ENCODE data around the gene AKAP7.

The AKAP7 gene

DNA sequence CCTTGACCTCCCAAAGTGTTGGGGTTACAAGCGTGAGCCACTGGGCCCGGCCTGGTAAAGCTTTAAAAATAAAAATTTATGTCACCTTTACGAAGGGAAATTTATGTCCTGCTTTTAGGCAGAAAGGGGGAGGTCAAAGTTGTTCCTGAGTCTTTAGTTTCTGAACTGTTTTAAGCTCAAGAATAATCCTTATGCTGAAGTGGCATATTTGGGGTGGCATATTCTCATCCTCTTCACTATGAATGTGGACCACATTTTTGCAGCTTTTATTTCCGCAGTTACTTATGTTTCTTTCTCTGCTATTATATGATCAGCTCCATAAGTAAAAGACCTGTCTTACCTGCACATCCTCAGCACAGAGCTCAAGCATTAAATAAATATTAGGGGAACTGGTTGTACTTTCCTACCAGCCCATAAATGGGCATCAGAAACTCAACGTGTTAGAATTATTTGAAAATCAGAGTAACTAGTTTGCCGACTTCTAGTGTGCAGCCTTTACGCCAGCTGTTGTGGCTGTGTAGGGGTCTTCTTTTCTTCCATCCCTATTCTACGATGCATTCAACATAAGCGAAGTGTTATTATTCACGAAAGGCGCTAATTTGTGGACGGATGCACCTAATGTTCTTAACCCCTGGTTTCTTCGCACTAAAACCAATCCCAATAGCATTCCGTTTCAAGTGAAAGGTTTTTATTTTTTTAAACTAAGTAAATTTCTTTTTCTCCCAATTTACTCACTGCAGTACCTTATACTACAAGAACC, 867 bp upstream of the AKAP7 start:
- DNase-seq (ENCODE audit: low spot score), result no peak

DNA sequence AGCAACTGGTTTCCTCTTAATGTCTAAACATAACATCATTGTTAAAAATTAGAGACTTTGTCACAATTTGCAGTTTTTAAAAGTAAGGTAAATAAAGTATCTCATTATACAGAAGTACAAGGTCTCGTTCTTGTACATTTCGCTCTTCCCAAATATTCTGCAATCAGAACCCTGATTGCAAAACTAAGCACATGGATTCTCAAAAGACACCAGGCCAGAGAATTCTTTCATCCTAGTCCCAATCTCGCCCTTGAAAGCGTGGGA, 355 bp upstream of the AKAP7 start:
- no peak for DNase-seq (ENCODE audit: low spot score)

DNA sequence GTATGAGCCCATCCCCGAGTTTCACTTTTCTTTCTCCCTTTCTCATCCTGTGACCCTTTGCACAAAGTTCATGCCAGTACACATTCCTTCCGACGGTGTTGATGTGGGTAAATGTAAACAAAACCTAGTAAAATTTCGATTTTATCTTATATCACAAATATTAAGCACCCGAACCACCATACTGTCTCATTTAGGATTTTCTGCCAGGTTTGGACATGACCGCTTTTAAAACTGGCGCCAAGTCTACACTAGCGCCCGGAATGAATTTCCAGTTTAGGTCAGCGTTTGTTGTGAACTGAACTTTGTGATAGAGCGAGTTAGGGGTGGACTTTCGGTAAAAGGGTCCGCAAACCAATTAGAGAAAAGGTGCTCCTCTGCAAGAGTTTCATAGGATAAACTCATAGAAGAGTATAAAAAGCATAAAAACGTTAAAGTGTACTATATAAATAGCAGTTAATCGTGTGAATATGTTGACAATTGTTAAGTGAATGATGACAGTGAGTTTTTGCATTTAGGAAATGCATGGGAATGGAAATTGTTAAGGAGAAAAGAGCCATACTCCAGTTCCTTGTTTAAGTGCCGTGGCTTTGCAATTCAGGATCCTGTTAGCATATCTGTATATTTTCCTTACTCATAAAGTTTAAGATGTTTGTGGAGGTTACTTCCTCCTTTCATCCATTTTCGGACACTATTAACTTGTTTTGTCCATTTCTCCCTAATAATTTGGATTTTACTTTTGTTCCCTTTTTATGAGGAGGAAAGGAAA, 937 bp downstream of the AKAP7 start:
- peak; percentile 32 for DNase-seq (ENCODE audit: low spot score)

DNA sequence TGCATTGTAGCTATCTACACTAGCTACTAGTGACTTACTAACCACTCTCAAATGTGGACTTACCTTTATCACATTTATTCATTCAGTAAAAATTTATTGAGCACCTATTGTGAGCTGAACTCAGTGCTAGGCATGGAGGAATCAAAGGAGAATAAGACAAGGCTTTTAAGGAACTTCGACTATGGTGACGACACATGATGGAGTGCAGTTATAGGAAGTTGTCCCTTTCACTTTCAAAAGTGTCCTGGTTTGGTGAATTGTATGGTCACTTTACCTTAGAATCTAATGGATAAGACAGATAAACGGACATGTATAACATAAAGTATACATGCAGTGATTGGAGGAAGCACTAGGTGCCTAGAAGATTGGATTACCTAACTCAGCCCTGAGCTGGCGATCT, 4.3 kb downstream of the AKAP7 start:
- no peak for DNase-seq (ENCODE audit: low spot score)

DNA sequence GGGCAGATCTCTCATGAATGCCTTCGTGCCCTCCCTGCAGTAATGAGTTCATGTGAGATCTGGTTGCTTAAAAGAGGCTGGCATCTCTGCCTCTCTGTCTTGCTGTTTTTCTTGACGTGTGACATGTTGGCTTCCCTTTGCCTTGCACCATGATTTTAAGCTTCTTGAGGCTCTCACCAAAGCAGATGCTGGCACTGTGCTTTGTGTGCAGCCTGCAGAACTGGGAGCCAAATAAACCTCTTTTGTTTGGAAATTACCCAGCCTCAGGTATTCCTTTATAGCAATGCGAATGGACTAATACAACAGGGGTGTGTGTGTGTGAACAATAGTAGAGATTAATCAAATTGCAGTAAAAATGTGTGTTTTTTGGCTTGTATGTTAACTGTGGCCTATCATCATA, 8.1 kb downstream of the AKAP7 start:
- DNase-seq (ENCODE audit: low spot score), result no peak

DNA sequence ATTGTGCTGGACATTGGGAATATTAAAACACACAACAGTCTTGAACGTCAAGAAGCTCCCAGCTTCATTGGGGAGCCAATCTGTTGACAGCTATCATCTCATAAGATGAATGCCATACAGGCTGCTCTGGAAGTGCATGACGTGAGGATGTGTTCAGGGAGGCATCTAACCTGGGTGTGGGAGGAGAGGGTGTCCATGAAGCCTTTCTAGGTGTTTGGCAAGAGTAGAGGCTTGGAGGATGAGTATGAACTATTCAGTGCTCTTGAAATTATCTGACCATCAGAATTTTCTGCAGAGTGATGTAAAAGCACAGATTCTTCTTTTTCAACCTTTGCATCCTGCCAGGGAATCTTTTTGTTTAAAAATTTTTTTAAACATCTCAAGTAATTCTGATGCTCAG, 11.6 kb downstream of the AKAP7 start:
- DNase-seq (ENCODE audit: low spot score), result no peak

DNA sequence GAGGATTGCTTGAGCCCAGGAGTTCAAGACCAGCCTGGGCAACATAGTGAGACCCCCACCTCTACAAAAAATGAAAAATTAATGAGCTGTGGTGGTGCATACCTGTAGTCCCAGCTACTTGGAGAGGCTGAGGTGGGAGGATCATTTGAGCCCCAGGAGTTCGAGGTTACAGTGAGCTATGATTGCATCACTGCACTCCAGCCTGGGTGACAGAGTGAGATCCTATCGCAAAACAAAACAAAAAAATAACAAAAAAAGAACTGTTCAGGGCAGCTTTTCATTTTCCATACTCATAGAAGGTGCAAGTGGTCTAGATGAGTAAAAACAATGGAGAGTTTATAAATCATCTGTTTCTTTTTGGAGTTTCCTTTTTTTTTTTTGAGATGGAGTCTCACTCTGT, 21.1 kb downstream of the AKAP7 start:
- DNase-seq (ENCODE audit: low spot score), result no peak

DNA sequence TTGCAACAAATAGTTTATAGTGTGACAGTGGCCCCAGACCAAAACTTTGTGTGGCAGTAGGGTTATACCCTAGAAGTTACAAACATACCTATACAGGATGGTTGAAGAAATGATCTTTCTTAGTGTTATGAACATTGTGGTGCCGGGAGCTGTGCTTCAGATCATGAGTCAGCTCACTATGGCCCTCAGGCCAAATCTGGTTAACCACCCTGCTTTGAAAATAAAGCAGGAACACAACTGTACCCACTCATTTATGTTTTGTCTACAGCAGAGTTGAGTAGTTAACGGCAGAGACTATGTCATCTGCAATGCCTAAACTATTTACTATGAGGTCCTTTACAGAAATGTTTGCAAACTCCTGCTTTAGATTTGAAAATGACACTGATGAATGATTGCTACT, 24.3 kb downstream of the AKAP7 start:
- DNase-seq (ENCODE audit: low spot score), result no peak

DNA sequence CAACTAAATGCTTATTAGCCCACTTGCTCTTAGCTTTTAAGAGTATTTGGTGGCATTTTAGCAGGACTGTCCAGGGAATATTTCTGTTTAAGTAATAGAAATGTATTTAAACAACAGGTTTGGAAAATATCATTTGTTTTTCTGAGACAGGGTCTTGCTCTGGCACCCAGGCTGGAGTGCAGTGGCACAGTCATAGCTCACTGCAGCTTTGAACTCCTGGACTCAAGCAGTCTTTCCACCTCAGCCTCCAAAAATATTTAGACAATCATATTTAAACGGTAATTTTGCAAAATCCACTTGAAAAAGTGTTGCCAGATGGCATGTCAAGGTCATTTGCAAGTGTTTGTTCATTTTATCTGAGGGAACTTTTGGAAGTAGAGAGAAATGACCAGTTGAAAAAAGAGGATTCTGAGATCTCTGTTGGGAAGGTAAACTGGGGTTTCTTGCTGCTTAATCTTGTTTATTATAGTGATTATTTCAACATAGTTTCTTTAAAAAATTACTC, 25.0 kb downstream of the AKAP7 start:
- no peak for DNase-seq (ENCODE audit: low spot score)

DNA sequence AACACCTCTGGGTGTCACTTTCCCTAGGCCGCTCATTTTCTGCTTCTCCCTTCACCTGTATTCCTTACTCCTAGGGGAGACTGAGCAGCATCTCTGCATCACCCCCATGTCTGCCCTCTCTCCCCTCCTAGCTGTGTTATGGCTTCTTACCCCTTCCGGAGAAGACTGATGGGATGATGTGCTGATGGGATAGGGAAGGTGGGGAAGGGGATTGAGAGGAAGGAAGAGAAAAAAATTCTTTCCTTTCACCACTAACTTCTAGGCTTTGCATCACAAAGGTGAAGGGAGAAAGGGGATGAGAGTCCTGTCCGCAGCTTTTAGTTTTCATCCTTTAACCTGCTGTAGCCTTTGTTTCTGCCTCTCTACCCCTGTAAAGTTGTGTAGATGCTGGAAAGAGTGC, 26.7 kb downstream of the AKAP7 start:
- no peak for DNase-seq (ENCODE audit: low spot score)

DNA sequence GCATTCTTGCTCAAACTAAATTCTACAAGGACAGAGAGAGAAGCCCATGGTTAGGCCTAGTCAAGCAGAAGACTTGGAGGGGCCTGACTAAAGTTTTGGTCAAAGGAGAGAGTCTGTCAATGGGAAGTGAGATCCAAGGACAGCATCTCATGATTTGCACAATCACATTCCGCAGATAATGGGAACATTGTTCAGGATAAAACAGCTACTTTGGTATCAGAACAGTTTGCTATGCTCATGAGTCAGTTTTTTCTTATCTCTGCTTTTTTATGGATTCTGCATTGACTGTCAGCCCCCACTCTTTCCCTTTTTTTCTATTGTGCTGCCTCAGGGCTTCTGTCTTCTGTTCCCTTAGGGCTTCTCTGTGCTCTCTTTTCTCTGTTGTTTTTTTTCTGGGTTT, 28.6 kb downstream of the AKAP7 start:
- no peak for DNase-seq (ENCODE audit: low spot score)

DNA sequence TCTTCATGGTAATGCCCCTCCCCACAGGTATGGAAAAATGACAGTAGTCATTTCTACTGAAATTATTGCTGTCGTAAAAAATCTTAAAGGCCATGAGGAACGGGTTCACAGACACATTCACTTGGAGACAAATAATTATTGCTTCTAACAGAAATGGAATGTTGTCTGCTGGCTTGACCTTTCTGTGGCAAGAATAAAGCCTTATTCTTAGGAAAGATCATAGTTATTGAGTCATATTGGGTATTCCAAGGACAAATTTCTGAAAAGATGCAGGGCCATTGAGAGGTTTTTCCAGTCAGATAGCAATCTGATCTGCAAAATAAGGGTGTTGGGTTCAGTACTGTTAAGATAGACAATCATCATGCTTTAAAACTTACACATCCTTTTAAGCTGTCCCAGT, 29.2 kb downstream of the AKAP7 start:
- DNase-seq (ENCODE audit: low spot score), result no peak

DNA sequence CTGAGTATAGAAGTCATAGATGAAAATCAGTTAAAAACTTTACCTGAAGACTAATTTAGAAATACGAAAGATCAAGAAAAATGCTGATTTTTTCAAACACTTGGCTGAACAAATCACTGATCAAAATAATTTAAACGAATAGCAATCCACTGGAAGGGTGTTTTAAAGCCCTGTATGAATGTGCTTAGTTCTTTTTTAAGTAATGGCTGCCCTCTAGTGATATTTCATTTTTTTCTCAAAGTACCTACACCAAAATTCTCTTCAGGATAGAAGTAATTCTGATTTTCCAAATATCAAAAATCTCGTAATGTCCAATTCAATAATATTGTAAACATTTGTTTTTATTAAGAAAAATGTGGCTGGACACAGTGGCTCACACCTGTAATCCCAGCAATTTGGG, 32.5 kb downstream of the AKAP7 start:
- no peak for DNase-seq (ENCODE audit: low spot score)

DNA sequence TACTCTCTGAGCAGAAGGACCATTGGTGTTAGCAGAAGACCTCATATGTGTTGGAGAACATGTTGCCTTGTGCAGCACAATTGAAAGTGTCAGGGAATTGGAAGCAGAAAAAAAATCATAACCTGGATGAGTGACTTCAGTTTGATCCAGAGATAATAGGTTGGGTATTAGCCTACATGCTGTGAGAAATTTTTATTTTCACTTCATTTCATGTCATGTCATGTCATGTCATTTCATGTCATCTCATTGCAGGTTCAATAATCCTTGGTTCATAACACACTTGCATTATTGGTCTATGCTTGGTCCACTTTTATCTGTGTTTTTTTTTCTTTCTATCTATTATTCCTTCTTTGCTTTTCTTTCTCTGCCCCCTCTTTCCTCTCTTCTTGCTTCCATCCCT, 34.3 kb downstream of the AKAP7 start:
- DNase-seq (ENCODE audit: low spot score), result no peak

DNA sequence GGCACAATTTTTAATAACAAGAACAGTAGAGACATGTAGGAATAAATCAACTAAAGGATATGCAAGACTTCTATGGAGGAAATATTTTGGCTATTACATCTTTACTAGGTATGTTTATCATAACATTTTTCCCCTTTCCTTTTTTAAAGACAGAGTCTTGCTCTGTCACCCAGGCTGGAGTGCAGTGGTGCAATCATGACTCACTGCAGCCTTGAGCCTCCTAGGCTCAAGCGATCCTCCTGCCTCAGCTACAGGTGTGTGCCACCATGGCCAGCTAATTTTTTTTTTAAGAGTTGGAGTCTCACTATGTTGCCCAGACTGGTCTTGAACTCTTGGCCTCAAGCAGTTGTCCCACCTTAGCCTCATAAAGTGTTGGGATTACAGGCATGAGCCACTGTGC, 37.0 kb downstream of the AKAP7 start:
- no peak for DNase-seq (ENCODE audit: low spot score)

DNA sequence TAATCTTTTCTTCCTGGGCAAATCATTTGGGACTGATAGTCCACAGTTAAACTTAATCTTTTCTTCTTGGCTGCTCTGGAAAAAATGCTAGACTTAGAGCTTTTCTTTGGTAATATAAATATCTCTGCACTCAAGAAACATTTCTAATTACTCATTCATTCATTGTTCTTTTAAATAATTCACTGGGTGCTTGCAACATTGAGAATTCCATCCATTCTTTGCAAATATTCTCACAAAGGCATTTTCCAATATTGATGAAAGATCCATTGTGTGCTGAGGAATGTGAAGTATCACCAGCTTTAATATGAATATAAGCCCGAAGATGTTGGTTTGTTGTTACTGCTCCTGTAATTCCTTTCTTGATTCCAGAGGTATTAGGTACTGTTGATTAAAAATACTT, 38.4 kb downstream of the AKAP7 start:
- DNase-seq (ENCODE audit: low spot score), result no peak

DNA sequence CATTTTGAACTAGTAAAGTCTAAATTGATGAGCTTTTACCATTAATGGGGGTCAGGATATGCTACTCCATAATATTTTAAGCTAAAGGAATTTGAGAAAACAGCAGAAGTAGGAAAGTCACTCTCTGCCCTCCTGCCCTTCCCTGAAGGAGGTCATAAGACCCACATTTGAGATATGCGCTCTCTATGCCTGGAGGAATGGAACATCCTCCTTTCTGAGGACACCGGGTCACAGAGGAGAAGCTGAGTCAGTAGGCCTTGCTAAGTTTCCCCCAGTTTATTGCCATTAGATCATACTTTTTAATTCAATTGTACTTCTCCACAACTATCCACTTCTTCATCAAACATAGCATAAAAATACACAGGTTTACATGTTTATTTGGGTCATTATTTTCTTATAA, 40.3 kb downstream of the AKAP7 start:
- DNase-seq (ENCODE audit: low spot score), result no peak

DNA sequence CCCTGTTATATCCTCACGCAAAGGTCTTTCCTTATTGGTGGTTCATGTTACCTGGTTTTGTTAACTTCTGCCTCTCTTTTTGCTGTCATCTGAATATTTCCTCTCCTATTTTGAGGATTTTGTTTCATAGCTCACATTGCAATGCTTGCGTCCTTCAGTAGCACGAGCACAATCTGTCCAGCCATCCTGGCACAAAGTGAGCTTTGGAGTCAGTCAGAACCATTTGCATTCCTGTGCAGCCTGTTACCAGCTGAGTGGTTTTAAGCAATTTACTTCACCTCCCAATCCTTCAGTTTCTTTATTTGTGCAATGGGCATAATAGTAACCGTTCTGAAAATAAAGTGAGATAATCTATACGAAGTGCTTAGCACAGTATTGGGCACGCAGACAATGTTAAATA, 42.7 kb downstream of the AKAP7 start:
- no peak for DNase-seq (ENCODE audit: low spot score)

DNA sequence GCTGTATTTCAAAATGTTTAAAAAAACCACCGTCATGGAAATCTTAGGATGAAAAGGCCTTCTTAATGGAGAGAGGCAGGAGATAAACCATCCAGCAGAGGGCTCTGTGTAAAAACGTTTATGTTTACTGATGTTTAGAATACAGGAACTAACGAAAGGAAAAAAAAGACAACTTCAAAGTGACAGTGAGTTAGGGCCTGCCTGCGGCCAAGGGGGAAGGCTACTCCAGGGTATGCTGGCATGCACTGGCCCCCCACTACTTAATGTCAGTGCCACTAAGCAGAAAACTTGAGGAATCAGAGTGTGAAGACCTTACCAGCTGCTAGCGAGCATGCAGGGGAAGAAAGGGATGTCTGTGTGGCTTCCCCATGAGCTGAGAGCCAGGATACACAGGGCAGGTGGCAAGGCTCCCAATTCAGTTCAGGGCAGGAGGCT, 47.7 kb downstream of the AKAP7 start:
- no peak for DNase-seq (ENCODE audit: low spot score)

DNA sequence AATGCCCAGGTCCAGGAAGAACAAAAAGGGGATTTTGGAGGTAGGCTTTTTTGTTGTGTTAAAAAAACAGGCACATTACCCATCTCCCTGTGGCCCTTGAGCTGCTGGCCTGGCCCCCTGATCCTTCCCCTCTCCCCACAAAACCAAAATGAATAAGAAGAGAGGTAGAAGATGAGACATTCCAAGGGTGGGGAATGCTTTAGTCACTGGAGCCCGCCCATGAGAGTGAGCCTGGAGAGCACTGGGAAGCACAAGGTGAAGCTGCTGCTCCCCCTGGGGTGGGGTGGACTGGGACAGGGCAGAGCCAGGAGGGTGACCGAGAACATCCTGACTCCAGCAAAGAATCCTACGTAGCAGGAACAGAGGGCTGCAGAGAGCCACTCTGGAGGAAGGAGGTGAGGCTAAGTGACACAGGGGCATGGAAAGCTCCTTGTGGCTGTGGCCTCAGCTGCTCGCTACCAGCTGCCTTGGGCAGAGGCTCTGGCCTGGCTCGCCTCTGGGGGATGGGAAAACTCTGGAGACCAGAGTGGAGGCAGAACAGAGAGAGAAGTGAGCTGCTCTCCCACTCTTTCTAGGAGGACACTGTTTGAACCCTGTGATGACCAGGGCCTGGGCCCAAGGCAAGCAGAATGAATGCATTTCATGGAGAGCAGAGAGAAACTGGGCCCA, 48.3 kb downstream of the AKAP7 start:
- DNase-seq (ENCODE audit: low spot score), result no peak

DNA sequence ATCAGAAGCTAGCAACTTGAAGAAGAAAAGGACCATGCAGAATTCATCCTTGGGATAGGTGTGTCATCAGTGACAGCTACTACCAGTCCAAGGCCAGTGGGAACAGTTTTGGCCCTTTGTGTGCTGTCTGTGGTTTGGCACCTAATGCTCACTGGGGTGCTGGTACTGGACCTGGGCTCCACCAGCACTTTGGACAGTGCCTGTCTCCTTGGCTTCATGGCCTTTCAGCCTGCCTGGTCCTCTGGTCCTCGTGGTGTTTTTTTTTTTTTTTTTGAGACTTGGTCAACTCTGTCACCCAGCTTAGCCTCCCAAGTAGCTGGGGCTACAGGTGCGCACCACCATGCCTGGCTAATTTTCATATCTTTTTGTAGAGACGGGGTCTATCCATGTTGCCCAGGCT, 56.3 kb downstream of the AKAP7 start:
- DNase-seq (ENCODE audit: low spot score), result no peak

DNA sequence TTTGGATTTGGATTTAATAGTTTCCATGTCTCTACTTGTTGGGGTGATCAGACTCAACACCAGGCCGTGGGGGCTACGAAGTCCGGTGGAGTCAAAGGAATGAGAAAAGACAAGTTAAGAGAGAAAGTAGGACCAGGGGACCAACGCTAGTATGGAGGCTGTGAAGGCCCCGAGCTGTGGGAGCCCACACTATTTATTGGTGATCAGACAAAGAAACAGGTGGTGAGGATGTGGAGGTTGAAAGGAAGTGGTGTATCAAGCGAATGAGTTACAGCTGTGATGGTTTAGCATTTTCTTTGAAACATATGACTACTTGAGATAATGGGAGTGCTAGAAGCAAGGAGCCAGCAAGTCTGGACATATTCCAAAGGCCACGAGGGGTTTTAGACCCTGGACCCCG, 62.4 kb downstream of the AKAP7 start:
- no peak for DNase-seq (ENCODE audit: low spot score)

DNA sequence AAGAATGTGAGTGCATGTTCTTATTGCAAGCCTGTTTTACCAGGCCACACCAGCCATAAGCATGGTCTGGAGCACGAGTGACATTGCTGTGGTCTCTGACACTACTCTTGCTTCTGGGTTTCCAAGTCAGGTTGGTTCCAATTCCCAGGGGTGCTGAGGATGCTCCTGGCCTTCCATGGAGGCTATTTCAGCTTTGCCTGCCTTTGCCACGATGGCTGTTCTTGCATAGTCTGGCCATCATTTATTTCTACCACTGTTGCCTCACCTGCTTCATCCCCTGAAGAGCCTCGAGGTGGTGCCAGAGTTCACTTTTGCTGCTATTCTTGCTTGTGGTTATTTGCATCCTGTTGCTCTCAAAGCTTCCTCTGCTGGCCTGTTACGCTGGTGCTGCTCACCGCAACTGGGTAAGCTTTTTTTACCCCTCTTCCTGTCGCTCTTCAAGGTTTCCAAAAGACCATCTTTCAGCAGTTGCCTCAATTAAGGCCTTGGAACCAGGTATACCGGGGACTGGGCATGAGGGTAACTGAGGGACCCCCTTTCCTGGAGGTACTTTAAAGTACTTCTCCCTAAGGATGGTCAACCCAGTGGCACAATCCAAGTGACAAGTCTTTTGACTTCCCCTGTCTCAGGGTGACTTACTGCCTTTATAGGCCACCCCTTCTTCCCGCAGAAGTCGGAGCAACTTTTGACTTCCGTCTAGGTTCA, 64.5 kb downstream of the AKAP7 start:
- DNase-seq (ENCODE audit: low spot score), result peak; percentile 38

Data from HuH-7.5 (cell line).